ENCODE data around the gene SLC7A8.

The SLC7A8 gene

GRCh38 chr14:23093104-23093503 lies 90.4 kb downstream of the SLC7A8 start:
- no peak for DNase-seq

- DNase-seq: no peak
Observed at GRCh38 chr14:23091294-23092225, 91.9 kb downstream of the SLC7A8 start.

GRCh38 chr14:23090254-23090636 lies 93.2 kb downstream of the SLC7A8 start:
- no peak for DNase-seq

GRCh38 chr14:23089498-23090253 lies 93.8 kb downstream of the SLC7A8 start:
- DNase-seq: no peak

- DNase-seq: no peak
Observed at GRCh38 chr14:23086565-23086964, 96.9 kb downstream of the SLC7A8 start.

- DNase-seq: no peak
Observed at GRCh38 chr14:23085458-23085857, 98.0 kb downstream of the SLC7A8 start.

- no peak for DNase-seq
Observed at GRCh38 chr14:23080474-23080873, 103.0 kb downstream of the SLC7A8 start.

GRCh38 chr14:23079716-23080115 lies 103.7 kb downstream of the SLC7A8 start:
- no peak for DNase-seq

GRCh38 chr14:23078692-23079116 lies 104.8 kb downstream of the SLC7A8 start:
- DNase-seq: no peak

- no peak for DNase-seq
Observed at GRCh38 chr14:23077962-23078361, 105.5 kb downstream of the SLC7A8 start.

- no peak for DNase-seq
Observed at GRCh38 chr14:23076785-23077408, 106.6 kb downstream of the SLC7A8 start.

Data from GDM1 (cell line).